ENCODE data around the gene PUSL1.

The PUSL1 gene

GRCh38 chr1:1326075-1326605 is 17.7 kb downstream of the PUSL1 start:
- DNase-seq = no peak

DNA sequence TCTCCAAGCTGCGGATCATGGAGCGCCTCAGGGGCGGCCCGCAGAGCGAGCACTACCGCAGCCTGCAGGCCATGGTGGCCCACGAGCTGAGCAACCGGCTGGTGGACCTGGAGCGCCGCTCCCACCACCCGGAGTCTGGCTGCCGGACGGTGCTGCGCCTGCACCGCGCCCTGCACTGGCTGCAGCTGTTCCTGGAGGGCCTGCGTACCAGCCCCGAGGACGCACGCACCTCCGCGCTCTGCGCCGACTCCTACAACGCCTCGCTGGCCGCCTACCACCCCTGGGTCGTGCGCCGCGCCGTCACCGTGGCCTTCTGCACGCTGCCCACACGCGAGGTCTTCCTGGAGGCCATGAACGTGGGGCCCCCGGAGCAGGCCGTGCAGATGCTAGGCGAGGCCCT is 18.9 kb downstream of the PUSL1 start:
- DNase-seq = no peak

DNA sequence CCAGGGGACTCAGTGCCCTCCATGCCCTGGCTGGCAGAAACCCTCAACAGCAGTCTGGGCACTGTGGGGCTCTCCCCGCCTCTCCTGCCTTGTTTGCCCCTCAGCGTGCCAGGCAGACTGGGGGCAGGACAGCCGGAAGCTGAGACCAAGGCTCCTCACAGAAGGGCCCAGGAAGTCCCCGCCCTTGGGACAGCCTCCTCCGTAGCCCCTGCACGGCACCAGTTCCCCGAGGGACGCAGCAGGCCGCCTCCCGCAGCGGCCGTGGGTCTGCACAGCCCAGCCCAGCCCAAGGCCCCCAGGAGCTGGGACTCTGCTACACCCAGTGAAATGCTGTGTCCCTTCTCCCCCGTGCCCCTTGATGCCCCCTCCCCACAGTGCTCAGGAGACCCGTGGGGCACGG is 19.9 kb downstream of the PUSL1 start:
- DNase-seq = no peak

GRCh38 chr1:1329304-1330210 is 21.2 kb downstream of the PUSL1 start:
- DNase-seq = no peak

DNA sequence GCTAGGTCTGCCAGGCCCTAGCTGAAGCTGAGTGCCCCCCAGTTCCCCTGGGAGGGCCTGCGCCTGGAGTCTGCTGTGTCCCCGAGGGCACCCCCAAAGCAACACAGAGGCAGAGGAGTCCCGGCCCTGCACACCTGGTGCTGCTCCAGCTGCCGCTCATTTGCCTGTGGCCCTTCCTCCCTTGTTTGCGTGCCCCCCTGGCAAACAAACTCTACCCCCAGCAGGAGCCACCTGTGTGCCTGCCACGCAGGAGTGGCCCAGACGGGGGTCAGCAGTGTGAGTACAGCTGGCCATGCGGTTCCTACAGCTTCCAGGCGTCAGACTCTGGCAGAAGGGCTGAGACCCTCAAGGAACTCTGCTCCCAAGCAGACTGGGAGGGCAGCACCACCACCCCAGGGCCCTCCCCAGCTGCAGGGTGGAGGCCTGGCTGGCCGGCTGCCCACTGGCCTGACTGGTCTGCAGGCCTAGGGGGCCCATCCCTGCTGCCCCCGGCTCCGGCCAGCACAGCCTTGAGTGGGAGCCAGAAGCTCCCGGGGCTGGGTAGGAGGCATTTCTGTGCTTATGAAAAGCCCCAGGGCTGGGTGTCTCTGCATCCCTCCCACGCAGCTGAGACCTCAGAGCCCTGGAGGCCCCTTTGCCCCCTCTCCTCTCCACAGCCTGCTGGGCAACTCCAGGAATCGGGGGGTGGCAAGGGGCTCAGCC is 22.1 kb downstream of the PUSL1 start:
- no peak for DNase-seq

GRCh38 chr1:1331068-1331965 is 22.9 kb downstream of the PUSL1 start, which contains the start of gene TAS1R3:
TSS of gene TAS1R3 (plus strand) at chr1:1331280. CDS start at chr1:1331346, 66 bp downstream.
- DNase-seq = no peak

GRCh38 chr1:1332031-1332755 is 23.8 kb downstream of the PUSL1 start:
- no peak for DNase-seq

GRCh38 chr1:1332774-1333480 is 24.5 kb downstream of the PUSL1 start:
- DNase-seq = no peak

- DNase-seq = no peak
These were observed 25.3 kb downstream of the PUSL1 start for GRCh38 chr1:1333551-1334241.

- DNase-seq = no peak
These were observed 26.4 kb downstream of the PUSL1 start for GRCh38 chr1:1334835-1335234.

DNA sequence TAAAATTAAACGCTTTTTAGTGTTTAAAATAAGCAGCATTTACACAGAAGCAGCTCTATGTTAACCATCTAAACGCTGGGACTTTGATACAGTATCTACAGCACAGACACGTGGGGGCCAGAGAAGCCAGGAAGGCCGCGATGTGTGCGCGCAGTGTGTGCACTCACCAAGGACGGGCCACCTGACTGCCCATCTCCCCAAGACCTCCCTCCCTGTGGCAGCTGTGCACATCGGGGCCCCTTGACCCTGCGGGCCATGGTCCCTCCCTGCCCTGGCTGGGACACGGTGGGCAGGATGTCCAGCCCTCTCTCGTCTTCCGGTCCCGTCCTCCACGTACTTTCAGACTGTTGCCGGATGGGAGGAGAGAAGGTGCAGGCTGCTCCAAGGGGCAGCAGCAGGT is 26.9 kb downstream of the PUSL1 start:
- DNase-seq = no peak

- no peak for DNase-seq
These were observed 27.4 kb downstream of the PUSL1 start for GRCh38 chr1:1335792-1336248.

DNA sequence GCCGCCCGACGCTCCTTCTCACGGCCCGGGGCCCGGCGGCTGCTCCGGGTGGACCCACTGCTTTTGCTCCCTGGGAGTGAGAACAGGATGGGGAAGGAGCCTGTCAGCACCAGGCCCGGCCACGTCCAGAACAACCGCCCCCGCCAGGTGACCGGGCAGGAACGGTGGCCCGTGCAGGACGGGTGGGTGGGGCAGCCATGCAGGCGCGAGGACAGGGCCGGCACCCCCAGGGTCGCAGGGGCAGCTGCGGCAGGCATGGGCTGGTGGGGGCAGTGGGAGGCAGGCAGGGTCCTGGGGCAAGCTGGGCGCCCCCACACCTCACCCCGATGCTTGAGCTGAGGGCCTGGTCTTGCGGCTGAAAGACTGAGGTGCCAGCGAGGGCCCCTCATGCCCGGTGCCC is 28.0 kb downstream of the PUSL1 start:
- DNase-seq = no peak

- DNase-seq = no peak
These were observed 28.8 kb downstream of the PUSL1 start for GRCh38 chr1:1336931-1337792.

GRCh38 chr1:1337793-1338147 is 29.4 kb downstream of the PUSL1 start:
- DNase-seq = peak; percentile 63 to 75

GRCh38 chr1:1338278-1338677 is 29.9 kb downstream of the PUSL1 start:
- no peak for DNase-seq

- DNase-seq = no peak
These were observed 31.8 kb downstream of the PUSL1 start for GRCh38 chr1:1340185-1340584.

GRCh38 chr1:1340791-1341548 is 32.6 kb downstream of the PUSL1 start:
- DNase-seq = no peak

DNA sequence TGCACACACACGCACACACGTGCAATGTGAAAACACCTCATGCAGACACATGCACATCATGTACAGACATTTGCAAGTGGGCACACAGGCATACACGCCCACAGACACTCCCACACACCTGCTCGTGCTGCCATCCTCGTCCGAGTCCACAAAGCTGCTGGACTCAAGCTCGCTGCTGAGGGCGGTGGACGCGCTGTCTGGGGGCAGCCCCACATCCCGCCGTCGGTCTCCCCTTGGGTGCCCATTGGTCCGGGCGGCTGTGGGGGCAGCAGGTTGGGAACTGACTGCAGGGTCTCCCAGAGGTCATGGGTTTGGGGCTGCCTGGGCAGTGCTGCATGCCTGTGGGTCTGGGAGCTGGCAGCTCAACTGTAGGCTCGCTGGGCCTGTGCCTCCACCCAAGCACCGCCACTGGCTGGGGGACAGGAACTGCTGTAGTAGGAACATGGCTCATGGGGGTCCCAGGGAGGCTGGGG is 33.2 kb downstream of the PUSL1 start:
- no peak for DNase-seq

Measured in activated T-cell treated with anti-CD3 and anti-CD28 coated beads, Interleukin-2, amount 50 U/mL, for 48 hours (primary cell).